ENCODE data around the gene ELAVL2.

Gene ELAVL2
- total RNA-seq = 0 to 0.61 reads per million in 2 donors

DNA sequence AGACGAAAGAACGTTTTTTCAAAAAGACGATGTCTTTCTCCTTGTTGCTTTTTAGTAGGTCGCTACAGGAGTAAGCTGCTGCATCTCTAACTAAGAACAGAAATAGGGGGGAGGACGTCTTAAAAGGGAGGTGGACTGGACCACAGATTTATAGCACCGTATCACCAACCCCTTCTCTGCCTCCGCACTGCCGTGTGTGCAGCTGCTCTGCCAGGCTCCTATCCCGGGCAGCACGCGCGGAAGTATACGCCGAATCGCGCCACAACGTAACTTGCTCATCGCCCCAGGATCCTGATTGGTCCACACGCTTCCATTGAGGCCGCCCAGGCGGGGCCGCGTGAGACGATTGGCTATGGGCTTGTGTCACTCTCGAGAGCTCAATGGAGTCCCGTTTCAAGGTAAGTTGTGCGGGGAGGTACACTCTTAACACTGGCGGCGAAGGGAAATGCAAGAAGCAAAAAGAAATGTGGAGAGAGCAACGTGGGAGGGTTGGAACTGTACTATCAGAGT, at the start of gene ELAVL2:
Gene ELAVL2 (minus strand): TSS at position 121 of the 510 bp plus-strand sequence. CDS start 64,006 bp downstream, outside the sequence.
- peak in 3 of 5 experiments; percentile 4 to 81 (median 19) for DNase-seq

DNA sequence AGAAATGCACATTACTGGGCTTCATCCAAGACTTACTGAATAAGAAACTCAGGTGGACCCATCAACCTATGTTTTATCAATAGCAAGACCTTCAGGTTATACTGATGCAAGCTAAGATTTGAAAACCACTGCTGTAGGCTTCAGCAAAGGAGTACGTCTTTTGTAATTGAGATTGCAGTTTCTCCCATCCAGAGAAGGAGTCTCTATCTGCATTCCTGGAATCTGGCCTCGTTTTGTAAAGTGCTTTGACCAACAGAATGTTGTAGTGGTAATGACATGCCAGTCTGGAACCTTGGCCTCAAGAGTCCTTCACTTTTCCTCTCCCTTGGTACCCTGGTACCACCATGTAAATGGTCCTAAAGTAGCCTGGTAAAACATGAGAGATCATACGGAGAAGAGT, 32.2 kb upstream of the ELAVL2 start:
- DNase-seq = no peak

DNA sequence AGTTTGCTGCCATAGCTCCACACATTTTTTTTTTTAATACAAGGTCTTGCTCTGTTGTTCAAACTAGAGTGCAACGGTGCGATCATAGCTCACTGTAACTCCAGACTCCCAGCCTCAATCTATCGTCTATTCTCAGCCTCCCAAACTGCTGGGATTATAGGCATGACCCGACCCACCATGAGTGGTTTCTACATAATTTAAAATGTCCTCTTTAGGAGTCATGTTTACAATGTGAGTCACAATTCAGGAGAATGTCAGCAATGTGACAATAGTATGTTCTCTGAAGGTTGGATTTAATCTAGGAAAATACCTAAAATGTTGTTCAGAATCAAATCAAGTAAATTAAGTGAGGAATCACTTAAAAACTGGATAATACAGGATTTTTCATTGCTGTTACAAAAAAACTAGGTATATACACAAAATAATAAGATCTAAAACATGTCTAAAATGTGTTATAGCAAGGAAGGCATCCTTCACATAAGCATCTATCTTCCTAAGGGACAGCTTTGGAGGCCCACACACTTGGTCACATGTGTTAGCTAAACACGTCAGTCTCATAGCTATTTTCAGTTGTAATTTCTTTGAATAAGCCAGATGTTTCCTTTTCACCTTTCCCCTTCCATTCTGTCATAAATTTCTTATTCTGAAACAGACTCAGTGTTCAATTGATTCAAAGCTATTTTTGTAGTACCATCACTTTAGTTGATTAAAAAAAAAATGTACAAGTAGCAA, 30.0 kb upstream of the ELAVL2 start:
- no peak for DNase-seq

DNA sequence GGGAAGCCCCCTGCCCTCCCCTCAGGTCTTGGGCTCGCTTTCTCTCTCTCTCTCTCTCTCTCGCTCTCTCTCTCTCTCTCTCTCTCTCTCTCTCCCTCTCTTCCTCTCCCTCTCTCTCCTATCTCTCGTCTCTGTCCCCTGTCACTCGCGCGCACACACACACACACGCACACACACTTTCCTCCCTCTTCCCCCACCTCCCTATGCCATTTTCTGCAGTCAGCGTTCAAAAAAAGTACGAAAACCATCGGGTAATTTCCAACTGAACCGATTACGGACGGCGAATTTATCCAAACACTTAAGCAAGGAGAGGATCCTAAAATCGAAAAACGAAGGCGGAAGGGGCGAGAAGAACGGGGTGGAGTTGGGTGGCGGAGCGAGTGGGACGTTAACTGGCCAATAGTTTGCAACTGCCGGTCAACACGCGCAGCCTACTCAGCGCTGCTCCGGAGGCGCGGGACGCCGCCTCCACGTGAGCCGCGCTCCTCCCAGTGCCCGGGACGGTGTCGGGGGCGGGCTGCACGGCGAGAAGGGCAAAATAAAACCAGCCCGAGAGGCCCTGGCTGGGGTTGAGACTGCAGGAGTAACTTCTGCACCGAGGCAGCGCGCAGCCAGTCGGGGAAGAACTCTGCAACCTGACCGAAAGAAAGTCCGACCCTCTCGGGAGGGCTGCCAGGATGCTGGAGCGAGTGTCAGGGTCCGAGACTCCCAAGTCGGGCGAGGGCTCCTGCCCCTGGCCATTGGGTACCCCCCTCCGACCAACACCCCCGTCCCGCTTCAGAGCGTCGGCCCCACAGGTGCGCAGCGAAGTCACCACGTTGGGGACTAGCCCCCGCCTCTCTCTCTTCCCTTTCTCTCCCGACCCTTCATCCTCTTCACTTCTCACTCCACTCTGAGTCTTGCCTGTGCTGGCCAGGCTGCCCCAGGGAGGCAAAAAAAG, 24.9 kb upstream of the ELAVL2 start:
- no peak for DNase-seq

DNA sequence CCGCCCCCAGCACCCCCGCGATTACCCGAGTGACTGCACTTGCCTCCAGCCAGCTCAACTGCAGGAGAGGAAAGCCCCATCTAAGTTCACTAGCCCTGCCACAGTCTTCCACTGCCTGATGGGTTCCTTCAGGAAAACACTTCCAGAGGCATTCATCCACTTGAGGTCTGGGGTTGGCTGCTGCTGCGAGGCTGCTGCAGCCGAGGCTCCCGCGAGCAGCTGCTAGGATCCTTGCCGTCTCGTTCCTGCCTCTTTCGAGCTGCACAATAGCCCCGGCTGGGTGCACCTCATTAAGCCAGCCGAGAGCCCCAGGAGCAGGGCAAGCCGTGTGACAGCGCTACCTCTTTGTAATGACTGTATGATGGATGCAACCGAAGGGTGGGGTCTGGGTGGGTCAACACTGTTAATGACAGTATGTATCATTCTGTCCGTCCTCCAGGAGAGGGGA, 24.2 kb upstream of the ELAVL2 start:
- DNase-seq = no peak

- no peak for DNase-seq
Observed at GRCh38 chr9:23849379-23850035, 23.5 kb upstream of the ELAVL2 start.

DNA sequence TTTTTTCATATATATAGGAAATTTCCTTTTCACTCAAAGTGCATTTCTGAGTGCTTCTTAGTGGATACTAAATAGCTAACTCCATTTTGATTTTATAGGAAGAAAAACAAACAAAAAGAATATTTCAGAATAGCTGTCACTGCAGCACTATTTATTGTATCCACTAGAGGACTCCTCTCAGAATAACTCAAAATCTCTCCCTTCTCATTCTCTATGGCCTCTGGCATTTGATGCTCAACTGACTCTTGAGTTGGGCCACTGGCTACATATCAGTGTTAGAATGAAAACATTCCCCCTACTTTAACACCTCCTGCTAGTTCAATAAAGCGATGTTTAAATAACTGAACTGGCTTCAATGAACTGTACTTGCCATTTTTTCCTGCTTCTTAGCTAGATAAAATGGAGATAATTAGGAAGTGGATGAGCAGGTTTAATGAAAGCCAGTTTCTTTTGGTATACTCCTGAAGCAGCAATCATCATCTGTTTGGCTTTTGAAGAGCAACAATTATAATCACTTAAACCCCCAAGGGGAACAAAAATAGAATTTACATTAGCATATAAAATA, 16.6 kb upstream of the ELAVL2 start:
- DNase-seq = no peak

GRCh38 chr9:23841304-23841703, 15.3 kb upstream of the ELAVL2 start:
- no peak for DNase-seq

- DNase-seq = no peak
Observed at GRCh38 chr9:23837038-23837437, 11.0 kb upstream of the ELAVL2 start.

DNA sequence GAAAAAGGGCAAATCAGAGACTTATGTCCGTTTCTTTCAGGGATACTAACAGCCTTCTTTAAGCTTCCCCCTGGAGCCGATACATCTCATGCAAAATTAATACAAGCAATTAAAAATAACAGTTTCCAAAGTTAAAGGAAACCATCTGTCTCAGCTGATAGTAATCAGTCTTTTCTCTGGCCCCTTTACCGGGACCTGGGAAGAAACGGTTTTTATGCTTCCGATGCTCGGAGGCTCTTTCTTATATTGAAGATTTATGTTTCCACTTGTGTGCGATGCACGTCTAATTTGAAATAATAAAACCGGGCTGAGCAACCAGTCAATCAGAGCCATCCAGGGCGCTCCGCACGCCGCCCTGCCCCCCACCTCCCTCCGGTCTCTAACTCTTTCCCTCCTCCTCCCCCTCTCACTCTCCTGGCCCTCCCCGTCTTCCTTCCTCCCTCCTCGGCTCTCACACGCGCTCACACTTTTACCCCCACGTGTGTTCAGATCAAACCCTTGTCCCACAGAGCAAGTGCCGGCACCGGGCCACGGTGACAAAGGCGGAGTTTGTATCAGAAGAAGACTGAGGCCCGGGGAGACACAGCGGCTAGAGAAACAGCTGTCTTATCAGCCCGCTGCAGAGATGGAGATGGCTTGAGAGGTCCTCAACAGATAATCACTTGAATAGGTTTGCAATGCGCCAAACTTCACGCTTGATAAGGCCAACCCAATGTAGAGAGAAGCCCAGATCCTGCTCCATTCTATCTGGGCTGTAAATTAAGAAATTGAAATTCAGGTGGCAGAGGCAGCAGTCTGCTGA, 5.1 kb upstream of the ELAVL2 start:
- DNase-seq = no peak

DNA sequence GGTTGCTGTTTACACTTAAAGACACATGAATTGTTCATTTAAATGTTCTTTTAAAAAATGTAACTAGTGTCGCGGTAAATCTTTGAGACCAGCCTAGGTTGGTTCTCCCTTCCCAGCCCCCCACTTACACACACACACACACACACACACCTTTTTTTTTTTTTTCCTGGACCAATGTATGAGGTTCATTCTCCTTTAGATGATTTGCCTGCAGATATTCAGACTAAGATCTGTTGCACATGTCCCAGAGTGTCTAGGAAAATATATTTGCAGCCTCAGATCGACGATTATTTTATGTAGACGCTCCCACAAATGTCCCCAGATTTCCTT, 4.4 kb upstream of the ELAVL2 start:
- DNase-seq = no peak

GRCh38 chr9:23829580-23830475, 3.8 kb upstream of the ELAVL2 start:
- no peak for DNase-seq

- DNase-seq = no peak
Observed at GRCh38 chr9:23825700-23826099, 340 bp downstream of the ELAVL2 start.

- no peak for DNase-seq
Observed at GRCh38 chr9:23824830-23825591, 1.0 kb downstream of the ELAVL2 start.

- DNase-seq = no peak
Observed at GRCh38 chr9:23823986-23824829, 1.8 kb downstream of the ELAVL2 start.

GRCh38 chr9:23823269-23823668, 2.8 kb downstream of the ELAVL2 start:
- DNase-seq = no peak

DNA sequence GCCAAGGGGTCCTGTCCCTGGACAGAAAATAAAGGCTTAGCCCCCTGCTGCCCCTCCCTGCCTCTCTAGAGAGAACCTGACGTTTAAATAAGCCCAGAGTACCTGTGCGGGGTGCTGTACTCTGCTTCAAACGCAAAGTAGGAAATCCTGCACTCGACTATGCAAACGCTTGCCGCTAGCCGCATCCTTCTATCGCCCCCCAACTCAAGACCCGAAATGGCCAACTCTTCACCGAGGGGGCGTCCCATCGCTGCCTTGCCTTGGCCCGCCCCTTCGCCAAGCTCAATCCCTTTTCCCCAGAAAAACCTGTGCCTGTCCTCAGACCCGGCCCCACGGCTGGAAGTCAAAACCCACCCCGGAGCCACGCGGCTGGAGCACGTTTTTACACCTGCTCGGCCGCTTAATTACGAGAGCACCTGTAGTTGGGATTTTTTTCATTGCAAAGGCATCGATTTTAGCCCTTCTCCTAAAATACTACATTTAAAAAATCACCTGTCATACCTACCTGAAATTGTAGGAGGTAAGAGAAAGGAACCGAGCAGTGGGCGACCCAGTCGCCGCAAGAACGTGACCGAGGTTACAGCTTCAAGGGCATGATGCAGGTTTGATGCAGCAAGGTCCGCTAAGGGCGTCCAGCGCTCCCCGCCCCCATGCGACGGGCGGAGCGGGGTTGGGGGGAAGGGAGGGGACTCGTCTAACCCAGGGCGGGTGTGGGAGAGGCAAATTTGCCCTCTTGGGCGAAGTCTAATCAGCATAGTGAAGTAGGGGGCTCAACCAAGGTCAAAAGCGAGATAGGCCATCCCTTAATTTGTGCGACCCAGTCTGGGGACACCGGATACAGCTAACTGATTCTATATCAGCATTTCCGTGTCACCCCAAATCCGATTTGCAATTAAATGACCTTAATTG, 3.5 kb downstream of the ELAVL2 start:
- no peak for DNase-seq

Measured in T-helper 2 cell (primary cell).